Uterus (tissue), 2 donors: ENCODE data around the gene FGD6.

Experiments
- CTCF ChIP-seq, 4 experiments: fragments of 200-600 bp in 2 of 4; fragments of 450-650 bp in 2 of 4; sonication (generic) in 2 of 4; IDR thresholded peaks; one replicate each; pipeline ENCODE4 v1.5.1; 2016 to 2019; ENCODE audit warnings: antibody characterized with exemption in 4 of 4, mild to moderate bottlenecking in 2 of 4, moderate library complexity in 1 of 4
- POLR2A ChIP-seq, 2 donors: fragments of 450-650 bp; IDR thresholded peaks; one replicate each; pipeline ENCODE4 v1.6.1; 2016; ENCODE audit warnings: antibody characterized with exemption in 2 of 2, mild to moderate bottlenecking in 1 of 2, moderate library complexity in 1 of 2

DNA sequence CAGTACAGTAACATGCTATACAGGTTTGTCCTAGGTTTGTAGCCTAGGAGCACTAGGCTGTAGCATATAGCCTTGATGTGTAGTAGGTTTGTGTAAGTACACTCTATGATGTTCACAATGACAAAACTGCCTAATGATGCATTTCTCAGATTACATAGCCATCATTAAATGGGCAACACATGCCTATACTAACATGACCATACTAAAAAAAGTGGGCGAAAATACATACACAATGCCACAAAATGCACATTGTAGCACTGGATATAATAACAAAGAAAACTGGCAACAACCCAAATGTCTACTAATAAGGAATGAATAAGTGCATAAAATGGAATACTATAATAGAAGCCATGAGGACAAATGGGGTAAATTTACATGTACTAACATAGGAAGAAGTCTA lies 182.5 kb downstream of the FGD6 start:
- TF ChIP-seq CTCF (IDR thresholded peaks at IDR 0.05) = no peak
- no peak for TF ChIP-seq POLR2A (IDR thresholded peaks at IDR 0.05)
